Neural cell (in vitro differentiated cells): Measurements from ENCODE around the gene IRF3. TPM values are rescaled to one million over a fixed set of nuclear protein-coding genes. Genes with fewer than 3 reads are reported as not detected.
A peak's percentile ranks its signal among the peaks of the same experiment; 100 is the strongest.

Experiments used
- H2AFZ ChIP-seq: fragments of 200-600, 300-800 bp; sonication (generic), shearing (Covaris generic); 2 replicates; pipeline ENCODE4 v1.6.0; 2014; ENCODE audit warnings: low read depth, mild to moderate bottlenecking, antibody characterized with exemption, low read length, moderate library complexity
- H3F3A ChIP-seq: fragments of 200-600 bp; shearing (Covaris generic); 2 replicates; pipeline ENCODE4 v1.6.1; 2016; ENCODE audit warnings: mild to moderate bottlenecking, moderate library complexity, mixed read lengths, antibody characterized with exemption, low read length; ENCODE audit not compliant: insufficient read depth, poor library complexity, severe bottlenecking
- H3K27ac ChIP-seq: fragments of 200-600, 300-800 bp; sonication (generic), shearing (Covaris generic); 2 replicates; pipeline ENCODE4 v1.5.1; 2014; ENCODE audit warnings: mild to moderate bottlenecking, low read length, moderate library complexity
- H3K27me3 ChIP-seq: fragments of 300-800, 200-600 bp; sonication (generic), shearing (Covaris generic); 2 replicates; pipeline ENCODE4 v1.6.0; 2014; ENCODE audit warnings: mild to moderate bottlenecking, low read depth, low read length, moderate library complexity; ENCODE audit not compliant: insufficient read depth
- H3K36me3 ChIP-seq: fragments of 300-800, 200-600 bp; sonication (generic), shearing (Covaris generic); 2 replicates; pipeline ENCODE4 v1.5.1; 2014; ENCODE audit warnings: mild to moderate bottlenecking, antibody characterized with exemption, low read length, moderate library complexity; ENCODE audit not compliant: insufficient read depth
- H3K4me2 ChIP-seq: fragments of 300-800, 200-600 bp; sonication (generic), shearing (Covaris generic); 2 replicates; pipeline ENCODE4 v1.6.0; 2014; ENCODE audit warnings: mild to moderate bottlenecking, low read length
- H3K4me3 ChIP-seq: fragments of 300-800, 200-600 bp; sonication (generic), shearing (Covaris generic); 2 replicates; pipeline ENCODE4 v1.5.1; 2014; ENCODE audit warnings: mild to moderate bottlenecking, low read length, moderate library complexity
- H3K79me2 ChIP-seq: fragments of 200-600 bp; shearing (Covaris generic); replicated peaks from 2 replicates; pipeline ENCODE4 v1.6.0; 2014; ENCODE audit warnings: mild to moderate bottlenecking, low read length, moderate library complexity; ENCODE audit not compliant: insufficient read depth
- H3K9ac ChIP-seq: fragments of 300-800, 200-600 bp; sonication (generic), shearing (Covaris generic); 2 replicates; pipeline ENCODE4 v1.6.1; 2016; ENCODE audit warnings: mild to moderate bottlenecking, low read length, mixed read lengths
- H3K9me2 ChIP-seq: fragments of 200-600 bp; shearing (Covaris generic); 2 replicates; pipeline ENCODE4 v1.6.1; 2016; ENCODE audit warnings: mild to moderate bottlenecking, low read length, mixed read lengths; ENCODE audit not compliant: insufficient read depth
- H3K9me3 ChIP-seq: fragments of 200-600, 300-800 bp; sonication (generic), shearing (Covaris generic); 2 replicates; pipeline ENCODE4 v1.6.1; 2016; ENCODE audit warnings: mild to moderate bottlenecking, mixed run types, low read length, moderate library complexity, mixed read lengths
- H4K20me1 ChIP-seq: fragments of 200-600 bp; shearing (Covaris generic); 2 replicates; pipeline ENCODE4 v1.6.1; 2016; ENCODE audit warnings: mild to moderate bottlenecking, mixed run types; ENCODE audit not compliant: insufficient read depth
- EP300 ChIP-seq: fragments of 450-650 bp; conservative IDR thresholded peaks from 2 replicates; pipeline ENCODE4 v1.6.1; 2014; ENCODE audit warnings: antibody characterized with exemption, mild to moderate bottlenecking, moderate library complexity; ENCODE audit not compliant: poor library complexity, severe bottlenecking
- EZH2 ChIP-seq: fragments of 200-600, 300-800 bp; shearing (Covaris generic), sonication (generic); IDR thresholded peaks from 2 replicates; pipeline ENCODE4 v1.6.1; 2014; ENCODE audit warnings: antibody characterized with exemption, low read length, borderline replicate concordance, mild to moderate bottlenecking; ENCODE audit not compliant: insufficient read depth, poor library complexity, severe bottlenecking
- MXI1 ChIP-seq: fragments of 450-650 bp; conservative IDR thresholded peaks from 2 replicates; pipeline ENCODE4 v1.6.1; 2014; ENCODE audit warnings: antibody characterized with exemption, mild to moderate bottlenecking; ENCODE audit not compliant: poor library complexity, severe bottlenecking
- POLR2AphosphoS5 ChIP-seq: IDR thresholded peaks from 2 replicates; pipeline ENCODE4 v1.6.1; 2012
- RAD21 ChIP-seq: fragments of 450-650 bp; conservative IDR thresholded peaks from 2 replicates; pipeline ENCODE4 v1.6.1; 2014; ENCODE audit warnings: antibody characterized with exemption, mild to moderate bottlenecking, moderate library complexity
- SMC3 ChIP-seq: fragments of 450-650 bp; conservative IDR thresholded peaks from 2 replicates; pipeline ENCODE4 v1.6.1; 2014; ENCODE audit warnings: antibody characterized with exemption, mild to moderate bottlenecking, moderate library complexity; ENCODE audit not compliant: poor library complexity
- TAF1 ChIP-seq: IDR thresholded peaks from 2 replicates; pipeline ENCODE4 v1.6.1; 2012; ENCODE audit warnings: low read depth
- polyA plus RNA-seq: library from polyadenylated mRNA; depleted of rRNA; stranded (reverse); fragments of >200 nt; gene quantifications from 2 replicates; pipeline ENCODE4 v1.2.3, GENCODE V29; 2014
- TF ChIP-seq, protein P1 (sequence below): fragments of 450-650 bp; IDR thresholded peaks from 2 replicates; pipeline ENCODE4 v1.5.1; 2014; ENCODE audit warnings: antibody characterized with exemption, mild to moderate bottlenecking, moderate library complexity; ENCODE audit not compliant: poor library complexity, severe bottlenecking
- TF ChIP-seq, protein P2 (sequence below): IDR thresholded peaks from 2 replicates; pipeline ENCODE4 v1.6.1; 2012; ENCODE audit warnings: borderline replicate concordance

Gene IRF3
- polyA plus RNA-seq, 1 donor from 2014 or later = 39.4 TPM

DNA sequence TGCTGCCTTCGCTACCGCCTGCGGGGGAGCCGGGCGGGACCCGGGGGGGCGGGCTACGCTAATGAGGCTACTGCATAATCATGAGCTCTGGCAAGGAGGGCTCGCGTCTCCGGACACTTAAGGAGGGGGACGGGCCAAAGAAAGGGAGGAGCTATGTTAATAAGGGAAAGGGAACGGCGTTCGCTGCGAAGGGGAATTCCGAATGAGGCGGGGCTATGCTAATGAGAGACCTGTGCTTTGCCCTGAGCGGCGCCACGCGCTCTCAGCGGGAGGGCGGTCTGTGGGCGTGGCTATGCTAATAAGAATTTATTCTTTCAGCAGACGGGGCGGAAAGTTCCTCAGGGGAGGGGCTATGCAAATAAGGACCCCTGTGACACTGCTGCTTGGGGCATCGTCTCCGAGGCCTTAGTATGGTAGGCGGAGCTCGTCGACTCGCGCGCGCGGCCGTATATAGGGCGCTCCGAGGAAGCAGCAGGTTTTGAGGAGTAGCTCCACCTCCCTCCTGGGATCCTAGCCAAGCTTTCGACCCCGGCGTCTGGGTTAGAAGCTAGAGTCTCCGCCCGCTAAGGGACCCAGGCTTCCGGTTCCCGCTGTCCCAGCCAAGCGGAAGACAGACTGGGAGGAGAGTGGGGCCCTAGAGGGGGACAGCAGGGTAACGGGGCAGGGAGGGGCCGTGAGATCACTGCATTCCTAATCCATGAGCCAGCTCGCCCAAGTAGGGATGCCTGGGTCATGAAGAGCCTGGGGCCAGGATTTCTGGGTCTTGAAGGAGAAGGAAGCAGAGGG lies 25.4 kb downstream of the IRF3 start, which contains the start of gene RRAS:
TSS of gene RRAS (minus strand) at position 31 of the 786 bp plus-strand sequence. CDS start 45 bp downstream, outside the sequence.
- Histone ChIP-seq H3K4me3 (peak within 1 kb of the TSS; percentile 76), H3K79me2 (peaks cover 25% of the 10 kb centered on the region), H2AFZ (peak within 1 kb of the TSS; percentile 67), H3K27ac (peak within 1 kb of the TSS; percentile 67), H3K9me3 (no peaks in the 10 kb centered on the region), H3K9me2 (no peaks in the 10 kb centered on the region), H3K36me3 (no peaks in the 10 kb centered on the region), H4K20me1 (no peaks in the 10 kb centered on the region), H3K27me3 (no peaks in the 10 kb centered on the region), H3K9ac (peak within 1 kb of the TSS; percentile 69), H3K4me2 (peak within 1 kb of the TSS; percentile 87), H3F3A (peaks cover 5% of the 10 kb centered on the region)
- TF ChIP-seq RAD21 (no peak), POLR2AphosphoS5 (peak; percentile 52), SMC3 (no peak), TAF1 (no peak), EP300 (no peak), EZH2 (no peak), MXI1 (peak; percentile 74)

DNA sequence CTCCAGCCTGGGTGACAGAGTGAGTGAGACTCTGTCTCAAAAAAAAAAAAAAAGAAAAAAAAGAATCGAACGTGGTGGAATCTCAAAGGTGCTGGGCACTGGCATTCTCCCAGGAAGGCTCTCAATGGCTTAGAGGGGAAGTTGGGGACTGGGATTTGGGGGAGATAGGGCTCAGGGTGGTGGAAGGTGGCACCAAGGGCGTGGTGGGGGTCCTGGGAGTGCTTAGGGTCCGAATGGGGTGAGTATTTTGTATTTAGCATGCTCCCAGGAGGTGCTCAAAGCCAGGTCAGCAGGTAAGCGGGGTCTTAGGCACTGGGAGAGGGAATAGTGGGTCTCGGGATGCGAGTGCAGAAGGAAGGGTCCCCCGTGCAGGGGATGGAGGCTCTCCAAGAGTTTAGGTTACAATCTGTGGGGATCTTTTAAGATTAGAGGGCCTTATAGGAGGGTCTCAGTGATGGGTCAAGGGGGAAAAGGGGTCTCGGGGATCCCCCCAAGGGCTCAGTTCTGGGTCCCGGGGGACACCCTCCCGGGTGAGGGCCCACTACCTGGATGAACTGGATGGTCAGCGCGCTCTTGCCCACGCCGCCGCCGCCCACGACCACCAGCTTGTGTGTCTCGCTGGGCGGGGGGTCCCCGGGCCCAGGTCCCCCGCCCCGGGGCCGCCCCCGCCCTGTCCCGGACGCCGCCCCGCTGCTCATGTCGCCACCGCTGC lies 26.1 kb downstream of the IRF3 start:
- no peak overlapping the region for H3K27ac ChIP-seq
- H3F3A ChIP-seq = peaks cover 5% of the 10 kb centered on the region
- H3K27me3 ChIP-seq = no peaks in the 10 kb centered on the region
- peak overlapping the region; percentile 76 for H3K4me3 ChIP-seq
- H3K9me3 ChIP-seq = no peaks in the 10 kb centered on the region
- peaks cover 23% of the 10 kb centered on the region for H3K79me2 ChIP-seq
- TF ChIP-seq POLR2AphosphoS5 (no peak), EZH2 (no peak), EP300 (no peak), TAF1 (no peak), SMC3 (no peak), RAD21 (no peak), MXI1 (no peak)
- TF ChIP-seq, protein P1, sequence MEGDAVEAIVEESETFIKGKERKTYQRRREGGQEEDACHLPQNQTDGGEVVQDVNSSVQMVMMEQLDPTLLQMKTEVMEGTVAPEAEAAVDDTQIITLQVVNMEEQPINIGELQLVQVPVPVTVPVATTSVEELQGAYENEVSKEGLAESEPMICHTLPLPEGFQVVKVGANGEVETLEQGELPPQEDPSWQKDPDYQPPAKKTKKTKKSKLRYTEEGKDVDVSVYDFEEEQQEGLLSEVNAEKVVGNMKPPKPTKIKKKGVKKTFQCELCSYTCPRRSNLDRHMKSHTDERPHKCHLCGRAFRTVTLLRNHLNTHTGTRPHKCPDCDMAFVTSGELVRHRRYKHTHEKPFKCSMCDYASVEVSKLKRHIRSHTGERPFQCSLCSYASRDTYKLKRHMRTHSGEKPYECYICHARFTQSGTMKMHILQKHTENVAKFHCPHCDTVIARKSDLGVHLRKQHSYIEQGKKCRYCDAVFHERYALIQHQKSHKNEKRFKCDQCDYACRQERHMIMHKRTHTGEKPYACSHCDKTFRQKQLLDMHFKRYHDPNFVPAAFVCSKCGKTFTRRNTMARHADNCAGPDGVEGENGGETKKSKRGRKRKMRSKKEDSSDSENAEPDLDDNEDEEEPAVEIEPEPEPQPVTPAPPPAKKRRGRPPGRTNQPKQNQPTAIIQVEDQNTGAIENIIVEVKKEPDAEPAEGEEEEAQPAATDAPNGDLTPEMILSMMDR = no peak
- TF ChIP-seq, protein P2, sequence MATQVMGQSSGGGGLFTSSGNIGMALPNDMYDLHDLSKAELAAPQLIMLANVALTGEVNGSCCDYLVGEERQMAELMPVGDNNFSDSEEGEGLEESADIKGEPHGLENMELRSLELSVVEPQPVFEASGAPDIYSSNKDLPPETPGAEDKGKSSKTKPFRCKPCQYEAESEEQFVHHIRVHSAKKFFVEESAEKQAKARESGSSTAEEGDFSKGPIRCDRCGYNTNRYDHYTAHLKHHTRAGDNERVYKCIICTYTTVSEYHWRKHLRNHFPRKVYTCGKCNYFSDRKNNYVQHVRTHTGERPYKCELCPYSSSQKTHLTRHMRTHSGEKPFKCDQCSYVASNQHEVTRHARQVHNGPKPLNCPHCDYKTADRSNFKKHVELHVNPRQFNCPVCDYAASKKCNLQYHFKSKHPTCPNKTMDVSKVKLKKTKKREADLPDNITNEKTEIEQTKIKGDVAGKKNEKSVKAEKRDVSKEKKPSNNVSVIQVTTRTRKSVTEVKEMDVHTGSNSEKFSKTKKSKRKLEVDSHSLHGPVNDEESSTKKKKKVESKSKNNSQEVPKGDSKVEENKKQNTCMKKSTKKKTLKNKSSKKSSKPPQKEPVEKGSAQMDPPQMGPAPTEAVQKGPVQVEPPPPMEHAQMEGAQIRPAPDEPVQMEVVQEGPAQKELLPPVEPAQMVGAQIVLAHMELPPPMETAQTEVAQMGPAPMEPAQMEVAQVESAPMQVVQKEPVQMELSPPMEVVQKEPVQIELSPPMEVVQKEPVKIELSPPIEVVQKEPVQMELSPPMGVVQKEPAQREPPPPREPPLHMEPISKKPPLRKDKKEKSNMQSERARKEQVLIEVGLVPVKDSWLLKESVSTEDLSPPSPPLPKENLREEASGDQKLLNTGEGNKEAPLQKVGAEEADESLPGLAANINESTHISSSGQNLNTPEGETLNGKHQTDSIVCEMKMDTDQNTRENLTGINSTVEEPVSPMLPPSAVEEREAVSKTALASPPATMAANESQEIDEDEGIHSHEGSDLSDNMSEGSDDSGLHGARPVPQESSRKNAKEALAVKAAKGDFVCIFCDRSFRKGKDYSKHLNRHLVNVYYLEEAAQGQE = no peak
- no peaks in the 10 kb centered on the region for H4K20me1 ChIP-seq
- no peaks in the 10 kb centered on the region for H3K36me3 ChIP-seq
- no peaks in the 10 kb centered on the region for H3K9me2 ChIP-seq
- H3K9ac ChIP-seq = peak overlapping the region; percentile 48
- no peak overlapping the region for H2AFZ ChIP-seq
- H3K4me2 ChIP-seq = no peak overlapping the region
